H1 (cell line): ENCODE measurements around the gene DTNB. TPM values are rescaled to one million over a fixed set of nuclear protein-coding genes. Genes with fewer than 3 reads are reported as not detected.
A peak's percentile ranks its signal among the peaks of the same experiment; 100 is the strongest.

Experiments
- CTCF ChIA-PET: fragments of 300-600 bp; sonication (Branson Sonifier 250); formaldehyde crosslinking; loops from one replicate; lab custom pipeline; 2021; ENCODE audit not compliant: partially characterized antibody; lab: Charles Lee
- POLR2A ChIA-PET: fragments of 300-600 bp; sonication (Branson Sonifier 250); formaldehyde crosslinking; loops from one replicate; lab custom pipeline; 2021; ENCODE audit warnings: inconsistent platforms; ENCODE audit not compliant: partially characterized antibody; lab: Charles Lee
- DNase-seq, 2 experiments: peaks; one replicate each; pipeline versions ENCODE4 v3.0.0 to v3.0.0-alpha.2; 2010 to 2022; ENCODE audit warnings: low spot score in 2 of 2, low read depth in 1 of 2, mixed read lengths in 1 of 2
- FAIRE-seq: peaks from 2 replicates; lab custom pipeline; 2011; peaks lifted over from hg19 to GRCh38; lab: Jason Lieb, UNC
- H2AFZ ChIP-seq: 2 replicates; pipeline ENCODE4 v1.8.1; 2012; ENCODE audit warnings: low read length, inconsistent platforms
- H2AK5ac ChIP-seq: 2 replicates; pipeline ENCODE4 v1.6.1; 2013; ENCODE audit warnings: low read depth, low read length
- H2BK120ac ChIP-seq: replicated peaks from 2 replicates; pipeline ENCODE3; 2013; ENCODE audit warnings: low read depth, low read length, inconsistent platforms
- H2BK12ac ChIP-seq: 2 replicates; pipeline ENCODE4 v1.6.1; 2013; ENCODE audit warnings: low read depth, low read length
- H2BK15ac ChIP-seq: 2 replicates; pipeline ENCODE4 v1.6.1; 2013; ENCODE audit warnings: low read length
- H2BK20ac ChIP-seq: 2 replicates; pipeline ENCODE4 v1.6.1; 2013; ENCODE audit warnings: low read length
- H2BK5ac ChIP-seq: 2 replicates; pipeline ENCODE4 v1.6.1; 2013; ENCODE audit warnings: low read depth, low read length
- H3K14ac ChIP-seq: 2 replicates; pipeline ENCODE4 v1.6.1; 2013; ENCODE audit warnings: inconsistent platforms; ENCODE audit not compliant: insufficient read length
- H3K18ac ChIP-seq: 2 replicates; pipeline ENCODE4 v1.6.1; 2013; ENCODE audit warnings: low read length; ENCODE audit errors: extremely low read depth
- H3K23ac ChIP-seq: 2 replicates; pipeline ENCODE4 v1.6.1; 2013; ENCODE audit warnings: inconsistent platforms; ENCODE audit not compliant: insufficient read length
- H3K23me2 ChIP-seq: 2 replicates; pipeline ENCODE4 v1.6.1; 2013; ENCODE audit warnings: low read depth, low read length
- H3K27ac ChIP-seq: 2 replicates; pipeline ENCODE4 v1.6.1; 2011; ENCODE audit warnings: low read depth, low read length, inconsistent platforms
- H3K27me3 ChIP-seq, 4 experiments: replicated peaks in 1 of 4; 1 replicate in 1 of 4; 2 replicates in 3 of 4; pipeline versions ENCODE4 v1.6.1 to v1.8.1; 2011 to 2013; ENCODE audit warnings: low read length in 3 of 4, mild to moderate bottlenecking in 3 of 4, inconsistent platforms in 2 of 4, mixed read lengths in 2 of 4, moderate library complexity in 1 of 4; ENCODE audit not compliant: control insufficient read depth in 3 of 4, insufficient read depth in 3 of 4; ENCODE audit errors: extremely low read depth in 1 of 4
- H3K36me3 ChIP-seq, 4 experiments: 2 replicates each; pipeline versions ENCODE4 v1.6.1 to v1.8.1; 2011 to 2013; ENCODE audit warnings: mild to moderate bottlenecking in 4 of 4, low read length in 3 of 4, moderate library complexity in 2 of 4, control low read depth in 1 of 4, inconsistent platforms in 1 of 4; ENCODE audit not compliant: insufficient read depth in 4 of 4, control insufficient read depth in 2 of 4
- H3K4ac ChIP-seq: replicated peaks from 2 replicates; pipeline ENCODE3; 2013; ENCODE audit warnings: low read length, low read depth, mixed read lengths, inconsistent platforms; ENCODE audit not compliant: insufficient read length
- H3K4me1 ChIP-seq, 4 experiments: replicated peaks in 1 of 4; 1 replicate in 1 of 4; 2 replicates in 3 of 4; pipeline versions ENCODE4 v1.6.1 to v1.8.1; 2011 to 2013; ENCODE audit warnings: low read length in 3 of 4, inconsistent platforms in 2 of 4, mixed read lengths in 1 of 4; ENCODE audit not compliant: insufficient read depth in 4 of 4, control insufficient read depth in 3 of 4
- H3K4me2 ChIP-seq, 2 experiments: 2 replicates each; pipeline versions ENCODE4 v1.6.1 to v1.8.1; 2011 to 2013; ENCODE audit warnings: low read depth in 2 of 2, low read length in 2 of 2, control low read depth in 1 of 2, inconsistent platforms in 1 of 2, mild to moderate bottlenecking in 1 of 2; ENCODE audit not compliant: insufficient read depth in 1 of 2
- H3K4me3 ChIP-seq, 4 experiments: fragments of 200-600, 300-600 bp in 1 of 4; sonication (generic), shearing (Covaris generic), sonication (Bioruptor Twin) in 1 of 4; 2 replicates each; pipeline versions ENCODE4 v1.5.1 to v1.8.1; 2011 to 2016; ENCODE audit warnings: low read length in 4 of 4, low read depth in 3 of 4, control low read depth in 2 of 4, inconsistent platforms in 2 of 4, mild to moderate bottlenecking in 2 of 4, mixed read lengths in 1 of 4, moderate library complexity in 1 of 4; ENCODE audit not compliant: insufficient read depth in 2 of 4; ENCODE audit errors: extremely low read depth in 1 of 4
- H3K56ac ChIP-seq: replicated peaks from 2 replicates; pipeline ENCODE3; 2013; ENCODE audit warnings: low read depth, mild to moderate bottlenecking, mixed read lengths, low read length, inconsistent platforms; ENCODE audit not compliant: insufficient read length
- H3K79me1 ChIP-seq: 2 replicates; pipeline ENCODE4 v1.6.1; 2013; ENCODE audit warnings: low read depth, low read length, control low read depth
- H3K79me2 ChIP-seq, 2 experiments: 2 replicates each; pipeline versions ENCODE4 v1.6.1 to v1.8.1; 2012 to 2013; ENCODE audit warnings: low read length in 2 of 2, mild to moderate bottlenecking in 2 of 2, inconsistent platforms in 1 of 2; ENCODE audit not compliant: insufficient read depth in 2 of 2, control insufficient read depth in 1 of 2
- H3K9ac ChIP-seq, 4 experiments: replicated peaks in 1 of 4; 1 replicate in 1 of 4; 2 replicates in 3 of 4; pipeline versions ENCODE4 v1.6.1 to v1.8.1; 2011 to 2013; ENCODE audit warnings: low read depth in 3 of 4, low read length in 3 of 4, control low read depth in 2 of 4, mild to moderate bottlenecking in 2 of 4, moderate library complexity in 2 of 4, inconsistent platforms in 1 of 4; ENCODE audit errors: extremely low read depth in 1 of 4
- H3K9me3 ChIP-seq, 2 experiments: 2 replicates each; pipeline versions ENCODE4 v1.6.1 to v1.8.1; 2012 to 2013; ENCODE audit warnings: mild to moderate bottlenecking in 2 of 2, moderate library complexity in 2 of 2, control low read depth in 1 of 2, inconsistent platforms in 1 of 2, low read depth in 1 of 2, low read length in 1 of 2, mixed read lengths in 1 of 2; ENCODE audit not compliant: insufficient read depth in 2 of 2
- H4K20me1 ChIP-seq, 2 experiments: replicated peaks in 1 of 2; 2 replicates each; pipeline versions ENCODE3 to v1.8.1; 2011 to 2013; ENCODE audit warnings: inconsistent platforms in 2 of 2, low read length in 2 of 2, mild to moderate bottlenecking in 1 of 2; ENCODE audit not compliant: insufficient read depth in 2 of 2, control insufficient read depth in 1 of 2
- H4K5ac ChIP-seq: 2 replicates; pipeline ENCODE4 v1.6.1; 2013; ENCODE audit warnings: low read length, low read depth, mixed read lengths, inconsistent platforms; ENCODE audit not compliant: insufficient read length
- H4K8ac ChIP-seq: 2 replicates; pipeline ENCODE4 v1.8.0; 2013; ENCODE audit warnings: mild to moderate bottlenecking, moderate library complexity, low read length, inconsistent platforms; ENCODE audit not compliant: insufficient read depth; ENCODE audit errors: extremely low read depth
- H4K91ac ChIP-seq: replicated peaks from 2 replicates; pipeline ENCODE3; 2013; ENCODE audit warnings: low read length, mixed read lengths, inconsistent platforms; ENCODE audit not compliant: insufficient read length
- RAD21 ChIP-seq, 2 experiments: IDR thresholded peaks in 1 of 2; conservative IDR thresholded peaks in 1 of 2; 2 replicates each; pipeline ENCODE4 v1.6.1; 2011; ENCODE audit warnings: low read depth in 2 of 2, low read length in 2 of 2, improper control_type of control experiment in 1 of 2, inconsistent platforms in 1 of 2, mild to moderate bottlenecking in 1 of 2, moderate library complexity in 1 of 2
- ZNF274 ChIP-seq: IDR thresholded peaks from 2 replicates; pipeline ENCODE4 v1.7.0; 2012; ENCODE audit warnings: low read length, borderline replicate concordance; ENCODE audit errors: extremely low read depth
- WGBS, 2 experiments: shearing (Covaris generic) in 1 of 2; methylation state at CpG; one replicate each; pipeline versions ENCODE4 v1.1.6 to v1.1.7; 2013 to 2015; ENCODE audit warnings: low lambda C conversion rate in 2 of 2, mixed read lengths in 2 of 2, inconsistent platforms in 1 of 2, low coverage in 1 of 2, missing lambda C conversion rate in 1 of 2; ENCODE audit not compliant: insufficient replicate concordance in 2 of 2, insufficient coverage in 1 of 2, insufficient read length in 1 of 2; ENCODE audit errors: extremely low coverage in 1 of 2, missing lambda C conversion rate in 1 of 2; 5-methylcytosine and 5-hydroxymethylcytosine counted together
- polyA plus RNA-seq, 7 experiments: library from polyadenylated mRNA; depleted of rRNA in 3 of 7; stranded (reverse) in 5 of 7; unstranded in 2 of 7; fragments of >200 nt in 5 of 7; fragments of 200-250 nt in 2 of 7; gene quantifications; 1 replicate in 5 of 7; 2 replicates in 1 of 7; 4 replicates in 1 of 7; pipeline versions ENCODE4 v1.2.1 to v1.2.3, GENCODE V29; 2011 to 2013; ENCODE audit warnings: missing spikeins in 2 of 7, mixed read lengths in 2 of 7
- total RNA-seq: library from RNA; stranded (reverse); fragmentation: NEBNext Ultra II Directional; extraction: Animal tissue kit (Norgen Biotek cat#: 25700); gene quantifications from 2 replicates; pipeline ENCODE4 v1.2.1, GENCODE V29; 2021
- TF ChIP-seq, protein P1 (sequence below): IDR thresholded peaks from 2 replicates; pipeline ENCODE4 v1.6.1; 2011; ENCODE audit warnings: low read length, improper control_type of control experiment

The DTNB gene
- total and polyA plus RNA-seq, 2 of the 8 experiments (the other 6 are each of a cell fraction or from before 2014, with no cell fraction given), result 39.6 to 49.5 TPM

DNA sequence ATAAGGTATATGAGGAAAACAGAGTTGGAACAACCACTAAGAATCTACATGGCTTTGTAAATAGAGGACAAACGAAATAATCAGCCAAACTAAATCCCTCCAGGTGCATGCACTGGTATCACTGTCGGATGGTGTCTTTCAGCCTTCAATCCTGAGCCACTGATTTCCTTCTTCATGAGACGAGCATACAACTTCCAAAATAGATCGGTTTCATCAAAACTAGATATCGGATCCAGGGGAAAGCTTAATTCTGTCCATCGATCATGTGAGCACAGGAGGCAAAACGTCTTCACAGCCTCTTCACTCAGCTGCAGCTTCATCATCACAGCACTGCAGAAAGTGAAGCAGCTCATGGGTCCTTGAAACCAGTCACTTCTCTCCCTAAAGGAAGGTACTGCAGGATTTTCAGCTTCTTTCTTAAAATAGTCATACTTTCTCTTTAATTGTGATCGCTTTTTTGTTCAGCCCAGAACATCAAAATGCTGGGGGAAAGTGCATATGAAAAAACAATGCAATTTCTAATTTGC lies 80.5 kb downstream of the DTNB start:
- CTCF ChIA-PET, result interaction anchor here (0.5 to 3.5 kb wide), 3 partner anchors 15 to 107 kb away, joined by 3 to 17 read pairs (median 3); no protein-coding TSS in a partner anchor
- Histone ChIP-seq H2AK5ac (no peak overlapping the region), H3K4me2 (no peak overlapping the region; a peak in 1 of 4 replicates), H3K14ac (no peak overlapping the region), H4K20me1 (peaks cover 0 to 3% of the 10 kb centered on the region in 2 experiments), H2AFZ (no peak overlapping the region), H3K18ac (no peak overlapping the region), H3K23me2 (peaks cover 2% of the 10 kb centered on the region; the same call in 1 of the 2 replicates), H2BK120ac (no peak overlapping the region), H3K79me2 (no peaks in the 10 kb centered on the region), H3K23ac (no peak overlapping the region), H2BK12ac (no peak overlapping the region), H3K9me3 (no peaks in the 10 kb centered on the region), H3K4me1 (peaks cover 0 to 4% (median under 1%) of the 10 kb centered on the region in 4 experiments; a peak in 2 of 7 replicates), H3K4me3 (no peak overlapping the region), H2BK20ac (no peak overlapping the region), H3K56ac (no peak overlapping the region), H3K36me3 (no peaks in the 10 kb centered on the region; a peak in 1 of 8 replicates), H4K8ac (no peak overlapping the region), H3K9ac (no peak overlapping the region), H2BK15ac (no peak overlapping the region), H3K27ac (no peak overlapping the region), H2BK5ac (no peak overlapping the region), H3K79me1 (no peaks in the 10 kb centered on the region), H4K5ac (no peak overlapping the region), H3K4ac (no peak overlapping the region), H3K27me3 (no peaks in the 10 kb centered on the region), H4K91ac (no peak overlapping the region)
- FAIRE-seq, result peak; percentile 73
- POLR2A ChIA-PET, result interaction anchor here (0.8 kb wide), 1 partner anchor 12 kb away, joined by 3 read pairs; no protein-coding TSS in a partner anchor
- TF ChIP-seq RAD21 (IDR thresholded peaks at IDR 0.05 in 1 of 2, conservative IDR thresholded peaks at IDR 0.05 in 1 of 2; ENCODE audit: low read depth in 2 of 2, low read length in 2 of 2), result no peak
- TF ChIP-seq ZNF274, result no peak
- TF ChIP-seq, protein P1, sequence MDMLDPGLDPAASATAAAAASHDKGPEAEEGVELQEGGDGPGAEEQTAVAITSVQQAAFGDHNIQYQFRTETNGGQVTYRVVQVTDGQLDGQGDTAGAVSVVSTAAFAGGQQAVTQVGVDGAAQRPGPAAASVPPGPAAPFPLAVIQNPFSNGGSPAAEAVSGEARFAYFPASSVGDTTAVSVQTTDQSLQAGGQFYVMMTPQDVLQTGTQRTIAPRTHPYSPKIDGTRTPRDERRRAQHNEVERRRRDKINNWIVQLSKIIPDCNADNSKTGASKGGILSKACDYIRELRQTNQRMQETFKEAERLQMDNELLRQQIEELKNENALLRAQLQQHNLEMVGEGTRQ, result no peak
- no peak for DNase-seq
- 79% methylated on average over 8 of the region's 8 CpGs; no CpG with 5 or more reads in 1 of the 2 experiments for WGBS, 2 experiments
